Duodenal mucosa (tissue), 2 donors: ENCODE results near the gene GUCA2B.

Experiments used
- H3K27ac ChIP-seq: one replicate; pipeline ENCODE4 v1.7.0; 2013; ENCODE audit warnings: low read depth, low read length
- H3K27me3 ChIP-seq, 2 donors: one replicate each; pipeline ENCODE4 v1.7.0; 2013; ENCODE audit warnings: low read length in 2 of 2, control low read depth in 1 of 2; ENCODE audit not compliant: insufficient read depth in 2 of 2, control insufficient read depth in 1 of 2
- H3K36me3 ChIP-seq, 2 donors: one replicate each; pipeline ENCODE4 v1.7.0; 2013; ENCODE audit warnings: low read length in 2 of 2, control low read depth in 1 of 2; ENCODE audit not compliant: insufficient read depth in 2 of 2, control insufficient read depth in 1 of 2
- H3K4me1 ChIP-seq, 2 donors: one replicate each; pipeline ENCODE4 v1.7.0; 2013; ENCODE audit warnings: low read length in 2 of 2, control low read depth in 1 of 2; ENCODE audit not compliant: insufficient read depth in 2 of 2, control insufficient read depth in 1 of 2
- H3K4me3 ChIP-seq, 2 donors: one replicate each; pipeline ENCODE4 v1.7.0; 2013; ENCODE audit warnings: low read length in 2 of 2, low read depth in 1 of 2
- H3K9ac ChIP-seq, 2 donors: one replicate each; pipeline ENCODE4 v1.7.0; 2013; ENCODE audit warnings: low read length in 2 of 2, low read depth in 1 of 2
- H3K9me3 ChIP-seq, 2 donors: one replicate each; pipeline ENCODE4 v1.7.0; 2013; ENCODE audit warnings: low read length in 2 of 2, control low read depth in 1 of 2; ENCODE audit not compliant: control insufficient read depth in 1 of 2

GUCA2B gene

DNA sequence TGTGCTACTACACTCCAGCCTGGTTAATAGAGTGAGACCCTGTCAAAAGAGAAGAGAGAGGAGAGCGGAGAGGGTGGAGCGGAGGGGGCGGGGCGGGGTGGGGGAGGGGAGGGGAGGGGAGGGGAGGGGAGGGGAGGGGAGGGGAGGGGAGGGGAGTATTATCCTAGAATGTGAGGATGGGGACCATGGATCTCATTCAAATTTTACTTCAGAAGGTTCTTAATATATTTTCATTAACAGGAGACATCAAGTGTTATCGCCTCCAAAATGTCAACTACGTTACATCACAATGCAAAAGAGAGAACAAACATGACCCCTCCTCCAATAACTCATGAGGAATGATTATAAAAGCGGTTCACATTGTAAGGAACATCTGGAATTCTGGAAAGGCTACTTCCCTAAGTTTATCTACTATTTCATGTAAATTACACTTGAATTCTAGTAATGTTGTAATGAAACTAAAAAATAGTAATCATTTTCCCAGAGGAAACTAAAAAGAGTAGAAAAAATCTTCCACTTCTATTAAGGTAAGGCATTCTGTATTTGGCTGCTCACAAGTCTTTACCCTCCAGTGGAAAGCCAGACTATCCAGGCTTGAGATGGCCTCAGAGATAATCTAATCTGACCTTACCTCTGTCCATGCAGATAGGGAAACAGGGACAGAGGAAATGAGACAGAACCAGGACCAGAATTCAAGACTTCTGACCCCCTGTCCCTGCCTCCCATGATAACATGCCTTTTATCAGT lies 30.2 kb downstream of the GUCA2B start:
- Histone ChIP-seq H3K9me3 (no peaks in the 10 kb centered on the region), H3K27me3 (no peaks in the 10 kb centered on the region), H3K9ac (no peak overlapping the region), H3K4me1 (no peaks in the 10 kb centered on the region), H3K27ac (no peak overlapping the region), H3K4me3 (no peak overlapping the region), H3K36me3 (peaks cover 17 to 44% of the 10 kb centered on the region in 2 donors)

DNA sequence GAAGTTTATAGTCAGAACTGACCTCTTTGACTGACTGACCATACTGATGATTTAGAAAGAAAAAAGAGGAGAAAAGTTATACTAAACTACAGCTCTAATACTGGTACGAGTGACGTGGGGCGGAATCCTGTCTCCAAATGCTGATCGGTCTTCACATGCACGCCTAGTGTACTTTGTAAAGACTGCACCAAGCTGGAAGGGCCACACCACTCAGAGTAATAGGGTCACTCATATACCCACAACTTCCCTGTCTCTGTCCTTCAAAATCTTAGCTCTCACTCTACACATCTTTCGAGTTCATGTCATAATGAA lies 30.7 kb downstream of the GUCA2B start:
- H3K4me3 ChIP-seq = no peak overlapping the region
- H3K9me3 ChIP-seq = no peaks in the 10 kb centered on the region
- H3K27ac ChIP-seq = no peak overlapping the region
- no peaks in the 10 kb centered on the region for H3K27me3 ChIP-seq
- H3K4me1 ChIP-seq = no peaks in the 10 kb centered on the region
- H3K36me3 ChIP-seq = peaks cover 21 to 50% of the 10 kb centered on the region in 2 donors
- no peak overlapping the region for H3K9ac ChIP-seq

DNA sequence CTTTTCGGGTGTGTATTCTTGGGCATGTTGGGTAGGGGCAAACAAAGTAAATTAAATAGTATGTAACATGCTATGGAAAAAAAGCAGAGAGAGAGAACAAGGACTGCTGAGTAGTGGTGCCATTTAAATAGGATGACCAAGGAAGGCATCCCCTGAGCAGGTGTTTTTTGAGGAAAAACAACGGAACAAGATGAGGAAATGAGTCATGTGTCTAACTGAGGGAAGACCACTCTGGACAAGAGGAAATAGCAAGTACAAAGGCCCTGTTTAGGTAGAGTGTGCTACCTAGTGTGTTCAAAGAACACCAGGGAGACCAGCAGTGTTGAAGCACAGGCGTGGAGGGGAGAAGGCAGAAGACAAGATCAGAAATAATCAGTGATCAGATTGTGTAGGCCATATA lies 31.4 kb downstream of the GUCA2B start:
- Histone ChIP-seq H3K9ac (no peak overlapping the region), H3K9me3 (no peaks in the 10 kb centered on the region), H3K36me3 (peaks cover 25 to 51% of the 10 kb centered on the region in 2 donors), H3K4me1 (no peaks in the 10 kb centered on the region), H3K4me3 (no peak overlapping the region), H3K27me3 (no peaks in the 10 kb centered on the region), H3K27ac (no peak overlapping the region)

DNA sequence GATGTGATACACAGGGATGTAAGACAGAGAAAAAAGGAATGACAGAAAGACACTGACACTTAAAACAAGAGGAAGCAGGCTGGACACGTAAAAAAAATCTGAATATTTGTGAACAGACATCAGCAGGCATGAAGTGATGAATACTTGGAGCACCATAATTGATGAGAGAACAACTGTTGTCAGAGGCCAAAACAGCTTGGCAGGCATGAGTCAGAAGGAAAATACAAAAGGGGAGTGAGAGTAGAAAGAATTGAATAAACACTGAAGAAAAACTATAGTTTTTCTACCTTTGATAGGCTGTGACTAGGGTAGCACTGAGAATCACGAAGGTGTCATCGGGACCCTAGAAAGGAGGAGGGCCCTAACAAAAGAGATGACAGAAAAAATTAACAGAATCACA lies 32.9 kb downstream of the GUCA2B start:
- Histone ChIP-seq H3K9me3 (no peaks in the 10 kb centered on the region), H3K9ac (no peak overlapping the region), H3K4me1 (no peaks in the 10 kb centered on the region), H3K27ac (no peak overlapping the region), H3K4me3 (no peak overlapping the region), H3K36me3 (peaks cover 23 to 52% of the 10 kb centered on the region in 2 donors), H3K27me3 (no peaks in the 10 kb centered on the region)

DNA sequence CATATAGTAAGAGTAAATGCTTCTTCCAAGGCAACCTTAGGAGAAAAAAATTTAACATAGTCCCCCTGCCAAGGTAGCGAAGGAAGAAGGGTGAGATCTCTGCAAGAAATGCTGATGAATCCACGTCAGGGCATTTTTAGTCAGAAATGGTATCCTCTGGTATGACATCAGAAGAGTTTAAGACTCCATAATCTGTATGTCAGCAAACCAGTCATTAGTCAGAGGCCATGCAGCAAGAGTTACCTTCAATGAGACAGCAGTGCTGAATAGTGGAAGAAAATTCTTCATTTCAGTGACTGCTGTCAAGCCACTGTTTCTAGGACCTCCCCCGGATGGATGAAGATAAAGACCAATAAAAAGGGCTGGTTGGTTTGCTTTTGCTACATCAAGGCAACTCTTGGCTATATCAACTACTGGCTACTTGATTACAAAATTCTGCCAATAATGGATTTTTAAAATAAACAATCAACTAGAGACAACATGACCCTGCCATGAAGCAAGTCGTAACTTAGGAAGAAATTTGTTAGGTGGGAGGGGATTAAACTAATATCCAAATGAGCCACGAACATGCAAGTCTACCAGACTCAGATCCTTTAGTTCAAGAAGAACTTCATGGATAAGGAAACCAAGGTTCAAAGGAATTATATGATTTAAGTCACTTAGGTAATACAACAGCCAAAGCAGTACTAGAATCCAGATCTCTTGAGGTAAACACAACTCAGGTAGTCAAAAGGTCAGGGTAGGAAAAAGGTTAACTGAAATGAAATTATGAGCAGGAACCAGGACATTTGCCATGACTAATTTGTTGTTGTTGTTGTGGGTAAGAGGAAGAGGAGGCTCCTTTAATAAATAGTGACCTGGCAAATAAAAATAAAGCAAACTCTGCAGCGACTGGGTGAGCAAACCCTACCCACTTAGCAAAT lies 37.0 kb downstream of the GUCA2B start:
- Histone ChIP-seq H3K36me3 (peaks cover 19 to 55% of the 10 kb centered on the region in 2 donors), H3K9me3 (no peaks in the 10 kb centered on the region), H3K27ac (no peak overlapping the region), H3K27me3 (no peaks in the 10 kb centered on the region), H3K4me3 (no peak overlapping the region), H3K4me1 (no peaks in the 10 kb centered on the region), H3K9ac (no peak overlapping the region)

DNA sequence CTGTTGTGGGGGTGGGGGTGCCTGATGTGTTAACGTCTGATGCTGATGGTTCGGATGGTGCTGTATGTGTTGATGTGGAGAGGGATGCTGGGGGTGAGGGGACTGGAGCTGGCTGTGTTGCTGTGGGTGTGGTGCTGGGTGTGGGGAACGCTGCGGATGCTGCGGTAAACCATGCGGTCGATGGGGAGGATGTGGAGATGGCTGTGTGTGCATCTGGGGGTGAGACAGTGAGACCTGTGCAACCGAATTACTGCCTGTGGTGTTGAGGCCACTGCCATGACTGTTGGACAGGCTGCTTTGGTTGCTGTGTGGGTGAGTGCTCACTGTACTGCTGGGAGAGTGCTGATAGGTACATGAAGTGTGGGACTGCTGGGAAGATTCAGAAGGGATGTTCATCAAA lies 38.1 kb downstream of the GUCA2B start:
- Histone ChIP-seq H3K9me3 (no peaks in the 10 kb centered on the region), H3K4me3 (no peak overlapping the region), H3K36me3 (peaks cover 19 to 58% of the 10 kb centered on the region in 2 donors), H3K27ac (no peak overlapping the region), H3K9ac (no peak overlapping the region), H3K4me1 (no peaks in the 10 kb centered on the region), H3K27me3 (no peaks in the 10 kb centered on the region)

DNA sequence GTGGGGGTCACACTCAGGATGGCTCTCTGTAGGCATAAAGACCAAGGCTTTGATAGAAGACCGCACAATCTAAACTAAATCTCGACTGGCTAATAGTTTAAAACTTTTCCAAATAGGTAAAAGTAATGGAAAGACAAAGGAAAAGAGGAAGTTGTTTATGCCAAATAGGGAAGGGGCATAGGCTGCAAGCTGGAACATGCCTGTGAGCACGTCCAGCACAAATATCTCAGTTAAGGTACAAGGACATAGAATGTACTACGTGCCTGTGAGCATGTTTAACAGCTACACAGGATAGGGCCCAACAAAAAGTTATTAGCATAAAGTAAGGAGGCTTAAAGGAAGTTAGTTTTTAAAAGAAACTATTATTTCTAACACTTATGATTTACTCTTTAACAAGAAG lies 38.9 kb downstream of the GUCA2B start:
- Histone ChIP-seq H3K9me3 (no peaks in the 10 kb centered on the region), H3K36me3 (peaks cover 19 to 51% of the 10 kb centered on the region in 2 donors), H3K4me1 (no peaks in the 10 kb centered on the region), H3K4me3 (no peak overlapping the region), H3K27me3 (no peaks in the 10 kb centered on the region), H3K9ac (no peak overlapping the region), H3K27ac (no peak overlapping the region)

DNA sequence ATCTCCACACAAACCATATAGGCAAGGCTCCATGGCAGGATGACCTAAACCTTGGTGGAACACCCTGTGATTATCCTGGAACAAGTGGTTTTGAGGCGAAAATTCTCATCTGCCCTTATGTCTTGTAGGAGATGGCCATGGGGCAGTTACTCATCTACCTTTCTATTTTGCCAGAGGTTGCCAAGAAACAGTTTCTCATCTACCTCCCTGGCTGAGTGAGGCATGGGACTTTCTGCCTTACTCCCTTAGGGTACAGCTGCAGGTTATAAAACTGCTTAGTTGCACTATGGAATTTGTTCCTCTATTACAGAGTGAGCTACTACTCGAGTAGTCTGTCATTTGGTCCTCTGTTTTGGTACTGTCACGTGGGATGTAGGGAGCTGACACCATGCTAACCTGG lies 42.6 kb downstream of the GUCA2B start:
- H3K27ac ChIP-seq = no peak overlapping the region
- H3K4me1 ChIP-seq = no peaks in the 10 kb centered on the region
- peaks cover 18 to 34% of the 10 kb centered on the region in 2 donors for H3K36me3 ChIP-seq
- H3K27me3 ChIP-seq = no peaks in the 10 kb centered on the region
- H3K4me3 ChIP-seq = no peak overlapping the region
- no peak overlapping the region for H3K9ac ChIP-seq
- H3K9me3 ChIP-seq = no peaks in the 10 kb centered on the region

DNA sequence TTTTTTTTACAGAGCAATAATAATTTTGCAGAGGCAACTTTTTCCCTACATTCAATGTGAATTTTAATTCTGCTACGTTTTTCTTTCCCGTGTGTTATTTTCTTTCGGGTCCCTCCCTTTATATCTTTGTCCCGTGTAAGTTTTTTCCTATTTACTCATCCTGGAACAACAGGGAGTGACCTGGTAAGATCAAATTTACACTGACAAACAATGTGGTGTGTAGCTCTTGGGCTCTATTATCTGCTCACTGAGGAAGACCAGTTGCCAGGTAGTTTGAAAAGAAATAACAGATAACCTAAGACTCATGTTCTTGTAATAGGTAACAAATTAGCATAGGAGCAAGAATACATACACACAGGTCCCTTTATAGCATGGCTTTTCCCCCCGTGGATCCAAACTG lies 45.0 kb downstream of the GUCA2B start:
- no peaks in the 10 kb centered on the region for H3K9me3 ChIP-seq
- H3K27me3 ChIP-seq = no peaks in the 10 kb centered on the region
- H3K27ac ChIP-seq = no peak overlapping the region
- no peak overlapping the region for H3K4me3 ChIP-seq
- no peaks in the 10 kb centered on the region for H3K4me1 ChIP-seq
- peaks cover 14 to 26% of the 10 kb centered on the region in 2 donors for H3K36me3 ChIP-seq
- no peak overlapping the region for H3K9ac ChIP-seq

DNA sequence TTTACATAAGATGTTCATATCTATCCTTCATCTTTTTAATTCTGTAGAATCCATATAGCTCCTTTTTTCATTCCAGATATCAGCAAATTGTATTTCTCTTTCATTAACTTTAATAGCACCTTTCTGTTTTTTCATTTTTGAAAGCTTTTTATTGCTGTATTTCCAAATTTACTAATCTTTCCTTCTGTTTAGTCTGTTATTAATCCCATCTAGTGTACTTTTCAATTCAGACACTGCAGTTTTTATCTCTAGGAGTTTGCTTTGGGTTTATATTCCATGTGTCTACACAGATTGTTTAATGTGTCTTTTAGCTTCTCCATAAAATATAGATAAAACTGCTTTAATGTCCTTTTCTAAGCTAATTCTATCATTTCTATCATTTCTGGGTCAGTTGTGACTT lies 48.8 kb downstream of the GUCA2B start:
- no peaks in the 10 kb centered on the region for H3K9me3 ChIP-seq
- H3K36me3 ChIP-seq = peaks cover 10 to 22% of the 10 kb centered on the region in 2 donors
- no peaks in the 10 kb centered on the region for H3K4me1 ChIP-seq
- H3K27ac ChIP-seq = no peak overlapping the region
- no peak overlapping the region for H3K9ac ChIP-seq
- H3K27me3 ChIP-seq = no peaks in the 10 kb centered on the region
- no peak overlapping the region for H3K4me3 ChIP-seq
